HG03571 (cell line): ENCODE results near the gene OXGR1.

Source experiments
- ATAC-seq: cut with Tn5 transposase; IDR thresholded peaks from one replicate; pipeline ENCODE4 v1.9.1; 2021; ENCODE audit not compliant: unreplicated experiment

The OXGR1 gene

DNA sequence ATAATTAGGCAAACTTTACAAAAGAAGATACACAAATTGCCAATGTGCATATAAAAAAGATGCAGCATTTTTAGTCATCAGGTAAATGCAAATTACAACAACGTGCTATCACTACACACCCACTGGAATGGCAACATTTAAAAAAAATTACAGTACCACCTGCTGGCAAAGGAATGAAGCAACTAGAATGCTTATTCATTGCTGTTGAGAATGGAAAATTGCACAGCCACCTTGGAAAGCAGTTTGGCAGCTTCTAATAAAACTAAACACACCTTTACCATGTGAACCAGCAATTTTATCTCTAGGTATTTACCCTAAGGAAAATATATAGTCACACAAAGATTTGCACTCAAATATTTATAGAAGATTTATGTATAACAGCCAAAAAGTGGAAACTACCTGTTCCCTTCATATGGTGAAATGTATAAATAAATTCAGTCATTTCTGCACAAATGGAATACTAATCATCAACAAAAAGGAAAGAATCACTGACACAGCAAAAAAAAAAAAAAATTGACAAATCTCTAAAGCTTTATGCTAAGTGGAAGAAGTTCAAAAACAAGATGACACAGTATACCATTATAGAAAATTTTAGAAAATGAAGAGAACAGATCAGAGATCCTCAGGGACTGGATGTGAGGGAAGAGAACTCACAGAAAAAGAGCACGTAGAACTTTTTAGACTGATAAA lies 30.3 kb downstream of the OXGR1 start:
- ATAC-seq = no peak

DNA sequence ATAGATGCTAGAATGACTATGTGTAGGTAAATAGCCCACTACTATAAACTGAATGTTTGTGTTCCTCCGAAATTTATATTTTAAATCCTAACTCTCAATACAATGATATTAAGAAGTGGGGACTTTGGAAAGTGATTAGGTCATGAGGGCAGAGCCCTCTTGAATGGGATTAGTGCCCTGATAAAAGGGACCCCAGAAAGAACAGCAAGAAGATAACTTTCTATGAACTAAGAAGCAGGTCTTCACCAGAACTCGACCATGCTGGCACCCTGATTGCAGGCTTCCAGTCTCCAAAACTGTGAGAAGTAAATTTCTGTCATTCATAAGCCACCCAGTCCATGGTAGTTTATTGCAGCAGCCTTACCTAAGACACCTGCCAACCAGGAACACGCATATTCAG lies 33.9 kb downstream of the OXGR1 start:
- no peak for ATAC-seq

DNA sequence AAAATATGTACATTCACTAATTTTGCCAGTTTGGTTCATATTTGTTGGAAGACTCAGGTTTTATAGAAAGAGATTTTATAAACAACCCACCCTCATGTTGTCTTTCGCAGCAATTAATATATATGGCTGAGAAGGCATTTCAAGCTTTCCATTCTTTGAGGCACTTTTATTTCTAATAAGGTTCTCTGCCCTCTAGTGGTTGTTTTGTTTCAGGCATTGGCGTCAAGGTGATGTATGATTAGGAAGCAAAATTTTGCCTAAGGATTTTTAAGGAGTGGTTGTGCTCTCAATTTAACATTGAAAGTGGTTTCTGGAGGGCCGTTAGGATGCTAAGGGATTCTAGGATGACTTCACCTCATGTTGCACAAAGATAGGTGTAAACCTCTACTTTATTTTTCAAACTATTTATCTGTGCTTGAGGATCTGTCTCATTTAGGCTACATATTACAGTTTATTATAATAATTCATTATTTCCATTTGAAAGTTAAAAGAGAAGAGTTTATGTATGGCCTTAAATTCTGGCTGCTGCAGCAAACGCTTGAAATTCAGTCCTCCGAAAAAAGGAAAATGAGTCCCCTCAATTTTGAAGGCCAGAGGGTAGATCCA lies 35.9 kb downstream of the OXGR1 start:
- no peak for ATAC-seq

DNA sequence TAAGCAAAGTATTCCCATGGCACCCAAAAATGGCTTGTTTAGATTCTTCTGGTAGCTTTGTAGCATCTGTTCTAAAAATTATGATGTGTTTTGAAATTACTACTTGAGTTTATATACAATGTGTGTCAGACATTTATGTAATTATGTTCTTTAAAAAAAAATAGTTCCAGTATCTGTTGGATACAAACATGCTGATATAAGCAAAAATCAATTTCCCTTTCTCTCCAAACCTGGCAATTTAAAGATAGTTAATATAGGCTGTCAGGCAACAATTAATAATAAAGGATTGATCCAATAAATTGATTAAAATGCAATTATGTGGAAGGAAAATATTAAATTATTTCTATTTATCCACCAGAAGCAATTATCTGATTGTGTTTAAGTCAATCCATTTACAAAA lies 41.7 kb downstream of the OXGR1 start:
- no peak for ATAC-seq

DNA sequence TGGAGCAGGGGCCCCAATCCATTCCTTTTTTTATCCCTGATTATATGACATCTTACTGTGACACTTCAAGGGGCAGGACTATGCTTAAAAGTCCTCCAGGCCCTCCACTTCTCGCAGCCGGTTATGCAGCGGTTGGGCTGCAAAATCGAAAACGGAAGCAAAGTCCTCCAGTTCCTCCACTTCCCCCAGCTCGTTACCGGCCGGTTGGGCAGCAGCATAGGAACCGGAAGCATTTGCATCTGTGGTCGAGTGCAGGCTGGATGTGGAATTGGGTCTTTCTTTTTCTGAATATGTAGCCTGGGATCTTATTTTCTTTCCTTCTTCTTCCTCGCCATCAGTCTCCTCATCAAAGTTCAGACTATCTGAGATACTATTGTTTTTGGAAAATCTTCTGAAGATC lies 46.1 kb downstream of the OXGR1 start:
- ATAC-seq = no peak

DNA sequence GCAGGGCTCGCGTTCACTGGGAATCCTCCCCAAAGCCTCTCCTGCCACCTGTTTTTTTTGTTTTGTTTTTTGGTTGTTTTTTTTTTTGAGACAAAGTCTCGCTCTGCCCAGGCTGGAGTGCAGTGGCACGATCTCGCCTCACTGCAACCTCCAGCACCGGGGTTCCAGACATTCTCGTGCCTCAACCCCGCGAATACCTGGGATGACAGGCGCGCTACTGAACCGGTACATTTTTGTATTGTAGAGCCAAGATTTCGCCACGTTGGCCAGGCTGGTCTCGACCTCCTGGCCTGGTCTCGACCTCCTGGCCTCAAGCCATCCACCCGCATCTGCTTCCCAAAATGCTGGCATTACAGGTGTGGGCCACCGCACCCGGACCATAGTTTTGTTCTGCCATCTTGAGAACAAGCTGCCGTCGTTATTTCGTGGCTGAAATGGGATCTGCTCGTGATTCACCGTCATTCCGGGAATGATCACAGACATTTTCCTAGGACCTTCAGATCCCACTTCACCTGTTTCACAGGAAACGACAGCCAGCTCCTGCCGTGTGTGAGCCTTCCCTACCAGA lies 46.8 kb downstream of the OXGR1 start:
- no peak for ATAC-seq

DNA sequence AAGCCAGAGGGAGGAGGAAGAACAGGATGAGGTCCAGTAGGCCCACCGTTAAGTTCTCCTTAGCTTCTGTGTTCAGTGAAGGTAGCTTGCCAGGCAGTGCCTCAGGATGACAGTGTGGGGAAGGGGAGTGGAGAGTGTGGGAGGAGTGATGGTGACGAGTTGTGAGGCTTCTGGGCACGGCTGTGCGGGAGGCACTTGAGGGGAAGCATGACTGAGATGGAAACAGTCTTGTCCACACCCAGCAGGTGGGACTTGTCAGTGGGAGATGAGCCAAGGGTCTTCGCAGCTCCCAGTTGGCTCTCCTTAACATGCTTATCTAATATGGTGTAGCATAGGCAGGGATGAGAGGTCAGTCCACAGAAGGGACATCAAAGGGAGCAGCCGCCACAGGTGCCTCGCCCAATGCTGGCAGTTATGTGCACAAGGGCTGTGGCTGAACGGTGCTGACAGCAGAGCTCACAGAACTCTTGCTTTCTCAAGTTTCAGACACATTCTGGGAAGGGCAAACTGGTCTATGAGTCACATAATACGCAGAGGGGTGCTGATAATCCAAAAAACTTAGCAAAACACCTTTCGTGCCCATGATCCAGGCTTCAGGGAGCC lies 47.5 kb downstream of the OXGR1 start:
- ATAC-seq = no peak

DNA sequence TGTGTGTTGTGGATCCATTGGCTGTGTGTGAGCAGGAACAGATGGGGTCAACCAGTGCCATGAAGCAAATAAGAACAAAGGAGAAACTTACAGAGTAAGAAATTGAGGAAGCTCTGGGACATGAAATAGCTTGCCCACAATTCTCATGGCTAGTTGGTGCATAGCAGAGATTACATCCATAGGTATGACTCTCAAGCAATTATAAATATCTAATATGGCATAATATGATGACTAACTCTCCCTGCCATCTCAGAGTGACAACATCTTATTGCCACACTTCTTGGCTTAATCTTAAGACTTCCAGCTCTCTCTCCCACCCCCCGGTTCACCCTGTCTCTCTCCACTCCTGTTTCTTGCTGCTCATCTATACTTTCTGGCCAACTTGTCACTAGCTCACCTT lies 53.3 kb downstream of the OXGR1 start:
- no peak for ATAC-seq

DNA sequence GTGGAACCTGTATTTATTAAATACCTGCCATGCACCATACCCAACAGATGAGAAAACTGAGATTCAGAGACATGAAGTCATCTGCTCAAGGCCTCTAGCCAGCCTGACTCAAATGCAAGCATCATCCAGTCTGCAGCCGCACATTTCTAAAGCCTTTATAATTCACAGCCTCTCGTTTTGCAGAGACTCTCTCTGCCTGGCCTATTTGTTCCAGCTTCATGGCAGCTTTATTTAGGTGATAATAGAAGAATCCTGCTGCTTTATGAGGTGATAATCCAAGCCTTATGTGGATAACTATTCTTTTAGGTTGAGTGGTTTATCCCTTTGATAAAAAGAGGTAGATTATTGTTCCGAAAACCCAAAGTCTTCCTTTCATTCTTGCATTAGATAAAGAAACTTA lies 58.4 kb downstream of the OXGR1 start:
- no peak for ATAC-seq
